BJ (cell line): ENCODE data around the gene FXYD6. TPM values are rescaled to one million over a fixed set of nuclear protein-coding genes. Genes with fewer than 3 reads are reported as not detected.

ENCODE experiments used
- CTCF ChIA-PET: fragments of 350-600 bp; formaldehyde crosslinking; extraction: SDS; loops from one replicate; lab custom pipeline; 2021; ENCODE audit warnings: antibody characterized with exemption, inconsistent platforms; lab: Yijun Ruan, JAX
- POLR2A ChIA-PET: fragments of 300-600 bp; sonication (Branson Sonifier 250); formaldehyde crosslinking; extraction: SDS; loops from one replicate; lab custom pipeline; 2021; ENCODE audit warnings: antibody characterized with exemption; lab: Charles Lee
- DNase-seq: peaks from one replicate; pipeline ENCODE4 v3.0.0-alpha.2; 2011; ENCODE audit warnings: low read depth
- H3K27me3 ChIP-seq: 2 replicates; pipeline ENCODE4 v1.6.0; 2011; ENCODE audit warnings: low read length; ENCODE audit not compliant: control insufficient read depth, insufficient read depth
- H3K36me3 ChIP-seq: 2 replicates; pipeline ENCODE4 v1.5.1; 2011; ENCODE audit warnings: low read length; ENCODE audit not compliant: control insufficient read depth, insufficient read depth
- H3K4me3 ChIP-seq: 2 replicates; pipeline ENCODE4 v1.5.1; 2011; ENCODE audit warnings: low read depth, mild to moderate bottlenecking, control low read depth, low read length
- polyA plus RNA-seq: library from polyadenylated mRNA; depleted of rRNA; stranded (reverse); fragments of >200 nt; gene quantifications from 2 replicates; pipeline ENCODE4 v1.2.3, GENCODE V29; 2011
- TF ChIP-seq, protein P1 (sequence below): IDR thresholded peaks from 2 replicates; pipeline ENCODE4 v1.5.1; 2011; ENCODE audit warnings: low read depth, mild to moderate bottlenecking, control low read depth, inconsistent platforms, low read length, moderate library complexity; ENCODE audit not compliant: insufficient read depth

FXYD6 gene
- polyA plus RNA-seq, 1 experiment: not detected

DNA sequence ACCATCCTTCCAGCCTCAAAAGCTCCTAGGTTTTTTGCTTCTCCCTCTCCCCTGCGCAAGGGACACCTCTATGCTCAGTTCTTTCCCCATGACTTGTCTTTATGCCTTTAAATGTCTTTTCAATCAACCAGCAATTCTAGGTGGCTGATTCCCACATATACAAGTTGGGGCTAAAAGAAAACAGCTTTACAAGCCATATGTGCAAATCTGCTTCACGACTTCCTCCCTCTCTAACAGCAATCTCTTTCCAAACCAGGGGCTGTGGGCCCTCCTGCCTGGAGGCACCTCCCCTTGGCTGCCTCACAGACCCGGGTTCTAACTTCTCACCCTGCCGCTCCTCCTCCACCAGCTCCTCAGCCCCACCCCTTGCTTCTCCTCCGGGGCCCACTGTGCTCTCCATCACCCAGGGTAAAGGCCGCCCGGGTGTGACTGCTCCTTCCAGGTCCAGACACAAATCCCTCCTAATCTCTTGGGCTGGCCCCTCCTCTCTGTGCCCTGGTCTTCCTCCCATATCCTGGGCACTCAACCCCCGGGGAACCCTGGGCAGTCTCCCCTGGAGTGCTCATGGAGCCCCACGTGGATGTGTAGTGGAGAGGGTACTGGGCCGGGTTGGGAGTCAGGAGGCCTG is 38.6 kb upstream of the FXYD6 start:
- TF ChIP-seq, protein P1, sequence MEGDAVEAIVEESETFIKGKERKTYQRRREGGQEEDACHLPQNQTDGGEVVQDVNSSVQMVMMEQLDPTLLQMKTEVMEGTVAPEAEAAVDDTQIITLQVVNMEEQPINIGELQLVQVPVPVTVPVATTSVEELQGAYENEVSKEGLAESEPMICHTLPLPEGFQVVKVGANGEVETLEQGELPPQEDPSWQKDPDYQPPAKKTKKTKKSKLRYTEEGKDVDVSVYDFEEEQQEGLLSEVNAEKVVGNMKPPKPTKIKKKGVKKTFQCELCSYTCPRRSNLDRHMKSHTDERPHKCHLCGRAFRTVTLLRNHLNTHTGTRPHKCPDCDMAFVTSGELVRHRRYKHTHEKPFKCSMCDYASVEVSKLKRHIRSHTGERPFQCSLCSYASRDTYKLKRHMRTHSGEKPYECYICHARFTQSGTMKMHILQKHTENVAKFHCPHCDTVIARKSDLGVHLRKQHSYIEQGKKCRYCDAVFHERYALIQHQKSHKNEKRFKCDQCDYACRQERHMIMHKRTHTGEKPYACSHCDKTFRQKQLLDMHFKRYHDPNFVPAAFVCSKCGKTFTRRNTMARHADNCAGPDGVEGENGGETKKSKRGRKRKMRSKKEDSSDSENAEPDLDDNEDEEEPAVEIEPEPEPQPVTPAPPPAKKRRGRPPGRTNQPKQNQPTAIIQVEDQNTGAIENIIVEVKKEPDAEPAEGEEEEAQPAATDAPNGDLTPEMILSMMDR: no peak
- Histone ChIP-seq H3K27me3 (no peaks in the 10 kb centered on the region; the same call in none of the 2 replicates), H3K36me3 (no peaks in the 10 kb centered on the region), H3K4me3 (no peak overlapping the region)
- POLR2A ChIA-PET: no interaction called here
- CTCF ChIA-PET: interaction anchor here (0.7 to 1.3 kb wide), 2 partner anchors 32 to 107 kb away, joined by 3 to 4 read pairs; no protein-coding TSS in a partner anchor
- no peak for DNase-seq

DNA sequence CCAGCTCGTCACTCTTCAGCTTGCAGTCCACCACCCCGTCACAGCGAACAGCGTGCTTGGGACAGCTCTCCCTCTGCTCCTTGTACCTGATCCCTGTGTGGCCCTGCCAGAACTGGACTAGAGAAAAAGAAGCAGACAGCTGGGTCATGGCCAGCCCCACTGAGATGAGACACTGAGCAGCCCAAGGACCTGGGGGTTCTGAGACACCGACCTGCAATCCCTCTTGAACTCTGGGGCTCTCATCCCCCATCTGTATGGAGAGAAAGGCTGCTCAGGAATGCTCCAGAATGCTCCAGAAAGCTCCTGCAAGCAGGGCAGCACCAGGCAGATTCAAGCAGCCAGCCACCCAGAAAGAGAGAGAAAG is 37.9 kb upstream of the FXYD6 start:
- no peak for DNase-seq
- POLR2A ChIA-PET: interaction anchor here (0.6 kb wide), 1 partner anchor 115 kb away, joined by 4 read pairs; no protein-coding TSS in a partner anchor
- Histone ChIP-seq H3K27me3 (no peaks in the 10 kb centered on the region; the same call in none of the 2 replicates), H3K36me3 (no peaks in the 10 kb centered on the region), H3K4me3 (no peak overlapping the region)
- CTCF ChIA-PET: interaction anchor here (0.7 to 1.3 kb wide), 2 partner anchors 32 to 107 kb away, joined by 3 to 4 read pairs; no protein-coding TSS in a partner anchor
- TF ChIP-seq, protein P1: no peak

DNA sequence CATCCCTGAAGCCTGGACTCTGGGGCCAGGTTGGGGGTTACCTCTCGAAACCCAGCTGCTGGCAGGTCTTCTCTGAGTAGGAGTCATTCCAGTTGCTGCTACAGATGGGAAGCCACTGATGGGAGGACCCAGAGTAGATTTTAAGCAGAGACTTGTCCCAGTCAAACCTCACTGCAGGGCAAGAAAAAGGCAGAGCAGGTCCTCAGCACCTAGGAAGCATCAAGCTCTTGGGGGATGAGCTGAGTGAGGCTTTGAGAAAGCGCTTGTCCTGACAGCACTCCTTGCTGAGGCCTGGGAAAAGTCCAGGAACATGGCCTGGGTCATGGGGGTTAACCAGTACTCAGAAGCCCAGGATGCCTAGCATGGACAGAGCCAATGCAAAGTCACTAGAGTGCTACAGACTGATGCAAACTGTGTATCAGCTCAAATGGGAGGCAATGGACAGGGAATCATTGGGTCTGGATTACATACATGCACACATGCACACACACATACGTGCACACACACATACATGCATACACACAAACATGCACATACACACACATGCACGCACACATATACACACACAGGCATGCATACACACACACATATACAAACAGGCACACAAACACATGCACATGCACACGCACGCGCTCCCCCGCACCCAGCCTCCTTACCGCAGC is 37.4 kb upstream of the FXYD6 start:
- Histone ChIP-seq H3K27me3 (no peaks in the 10 kb centered on the region; the same call in none of the 2 replicates), H3K36me3 (no peaks in the 10 kb centered on the region), H3K4me3 (no peak overlapping the region)
- ChIA-PET CTCF (interaction anchor here (1.3 kb wide), 1 partner anchor 106 kb away, joined by 4 read pairs; no protein-coding TSS in a partner anchor), POLR2A (interaction anchor here (0.6 kb wide), 1 partner anchor 116 kb away, joined by 4 read pairs; no protein-coding TSS in a partner anchor)
- TF ChIP-seq, protein P1: no peak
- no peak for DNase-seq

DNA sequence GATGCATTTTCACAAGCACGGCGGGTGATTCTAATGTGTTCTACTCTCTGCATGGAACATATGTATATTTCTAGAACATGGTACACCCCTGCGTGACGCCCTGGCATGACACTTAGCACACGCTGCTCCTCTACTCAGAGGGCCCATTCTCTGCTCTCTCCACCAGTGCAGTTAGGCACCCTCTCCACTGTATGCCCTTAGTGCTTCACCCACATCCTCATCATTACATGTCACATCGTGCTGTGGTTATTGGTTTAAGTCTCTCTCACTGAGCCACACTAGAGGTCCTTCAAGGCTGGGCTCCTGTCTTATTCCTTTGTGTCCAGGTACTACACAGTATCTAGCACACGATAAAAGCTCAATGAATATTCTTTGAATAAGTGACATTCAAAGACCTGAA is 36.0 kb upstream of the FXYD6 start:
- TF ChIP-seq, protein P1: no peak
- DNase-seq: no peak
- POLR2A ChIA-PET: no interaction called here
- Histone ChIP-seq H3K36me3 (no peaks in the 10 kb centered on the region), H3K4me3 (no peak overlapping the region), H3K27me3 (no peaks in the 10 kb centered on the region; the same call in none of the 2 replicates)
- CTCF ChIA-PET: interaction anchor here (0.7 kb wide), 1 partner anchor 11 kb away, joined by 3 read pairs; no protein-coding TSS in a partner anchor

DNA sequence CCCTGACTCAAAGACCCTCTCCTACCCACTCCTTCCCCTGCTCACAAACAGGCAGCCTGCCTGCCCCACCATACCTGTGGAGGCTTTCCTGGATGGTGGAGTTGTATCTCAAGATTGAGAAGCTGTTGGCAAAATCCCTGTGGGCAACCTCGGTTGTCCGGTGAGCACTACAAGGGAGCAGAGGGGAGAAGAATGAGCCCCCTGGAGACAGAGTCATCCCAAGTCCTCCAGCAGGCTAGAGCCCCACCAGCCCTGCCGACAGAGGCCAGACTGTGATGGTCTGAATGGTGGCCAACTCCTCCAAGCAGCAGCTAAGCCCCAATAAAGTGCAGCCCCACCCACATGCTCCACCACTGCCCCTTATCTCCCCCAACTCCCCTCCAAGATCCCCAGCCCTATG is 35.2 kb upstream of the FXYD6 start:
- Histone ChIP-seq H3K36me3 (no peaks in the 10 kb centered on the region), H3K27me3 (no peaks in the 10 kb centered on the region; the same call in none of the 2 replicates), H3K4me3 (no peak overlapping the region)
- no peak for DNase-seq
- CTCF ChIA-PET: interaction anchor here (0.7 kb wide), 1 partner anchor 11 kb away, joined by 3 read pairs; no protein-coding TSS in a partner anchor
- TF ChIP-seq, protein P1: no peak
- POLR2A ChIA-PET: no interaction called here
